Erythroblast (primary cell): ENCODE data around the gene ZNF24.

Experiments used
- GATA1 ChIP-seq: IDR thresholded peaks from 2 replicates; pipeline ENCODE4 v1.6.1; 2011; ENCODE audit warnings: low read depth, mild to moderate bottlenecking, control low read depth, low read length, moderate library complexity
- POLR2A ChIP-seq: IDR thresholded peaks from 2 replicates; pipeline ENCODE4 v1.6.1; 2011; ENCODE audit warnings: mild to moderate bottlenecking, low read length

DNA sequence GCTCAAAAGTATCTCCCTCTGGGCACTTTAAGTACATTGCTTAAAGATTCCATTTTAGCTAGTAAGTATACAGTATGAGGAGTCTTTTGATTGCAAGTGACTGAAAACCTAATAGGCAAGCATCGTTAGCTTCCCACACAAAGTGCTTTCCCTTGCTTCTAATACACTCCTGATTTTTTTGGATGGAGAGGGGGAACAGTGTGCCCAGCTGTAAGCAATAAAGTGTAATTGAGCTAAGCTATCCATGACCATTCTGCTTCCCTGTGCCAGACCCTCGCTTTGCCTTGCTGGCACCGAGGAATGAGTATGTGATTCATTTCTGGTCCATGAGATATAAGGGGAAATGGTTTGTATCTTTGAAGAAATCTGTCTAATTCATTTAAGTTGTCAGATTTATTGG, 3.8 kb upstream of the ZNF24 start:
- TF ChIP-seq POLR2A: no peak
- no peak for TF ChIP-seq GATA1
